ENCODE measurements around the gene EHD3.

Gene EHD3

GRCh38 chr2:31213601-31214443 is 20.1 kb upstream of the EHD3 start:
- no peak for DNase-seq

- DNase-seq = no peak
Measured at GRCh38 chr2:31214444-31214915, 19.5 kb upstream of the EHD3 start.

GRCh38 chr2:31216734-31217133 is 17.2 kb upstream of the EHD3 start:
- no peak for DNase-seq

- DNase-seq = no peak
Measured at GRCh38 chr2:31217465-31218200, 16.3 kb upstream of the EHD3 start, which contains the start of gene CAPN14. Gene CAPN14, minus strand, starts transcription at chr2:31217515. Its CDS starts 12,068 bp downstream, at chr2:31205447.

- no peak for DNase-seq
Measured at GRCh38 chr2:31219131-31219969, 14.6 kb upstream of the EHD3 start.

GRCh38 chr2:31221544-31221943 is 12.4 kb upstream of the EHD3 start:
- DNase-seq = no peak

GRCh38 chr2:31222071-31222470 is 11.9 kb upstream of the EHD3 start:
- DNase-seq = no peak

GRCh38 chr2:31223026-31223425 is 10.9 kb upstream of the EHD3 start:
- no peak for DNase-seq

- no peak for DNase-seq
Measured at GRCh38 chr2:31223749-31224148, 10.2 kb upstream of the EHD3 start.

GRCh38 chr2:31226266-31226665 is 7.7 kb upstream of the EHD3 start:
- no peak for DNase-seq

GRCh38 chr2:31227110-31227509 is 6.8 kb upstream of the EHD3 start:
- no peak for DNase-seq

- no peak for DNase-seq
Measured at GRCh38 chr2:31227711-31228125, 6.2 kb upstream of the EHD3 start.

GRCh38 chr2:31228717-31229116 is 5.2 kb upstream of the EHD3 start:
- no peak for DNase-seq

- no peak for DNase-seq
Measured at GRCh38 chr2:31230751-31231150, 3.2 kb upstream of the EHD3 start.

- DNase-seq = no peak
Measured at GRCh38 chr2:31231571-31232302, 2.2 kb upstream of the EHD3 start.

GRCh38 chr2:31232586-31232985 is 1.4 kb upstream of the EHD3 start:
- no peak for DNase-seq

GRCh38 chr2:31233231-31233630 is 721 bp upstream of the EHD3 start:
- no peak for DNase-seq

- DNase-seq = no peak
Measured at GRCh38 chr2:31234683-31235503, 941 bp downstream of the EHD3 start.

GRCh38 chr2:31235504-31235902 is 1.6 kb downstream of the EHD3 start:
- DNase-seq = no peak

- DNase-seq = no peak
Measured at GRCh38 chr2:31236433-31237205, 2.7 kb downstream of the EHD3 start.

Measured in stimulated activated CD4-positive, alpha-beta T cell treated with anti-CD3 and anti-CD28 coated beads, Interleukin-1b, Interleukin-23, amount 100 ng/mL, for 48 hours (primary cell).